ENCODE data around the gene PIAS1. TPM values are rescaled to one million over a fixed set of nuclear protein-coding genes. Genes with fewer than 3 reads are reported as not detected.

Gene PIAS1
- total RNA-seq, 1 experiment from 2014 or later = 25.9 TPM

DNA sequence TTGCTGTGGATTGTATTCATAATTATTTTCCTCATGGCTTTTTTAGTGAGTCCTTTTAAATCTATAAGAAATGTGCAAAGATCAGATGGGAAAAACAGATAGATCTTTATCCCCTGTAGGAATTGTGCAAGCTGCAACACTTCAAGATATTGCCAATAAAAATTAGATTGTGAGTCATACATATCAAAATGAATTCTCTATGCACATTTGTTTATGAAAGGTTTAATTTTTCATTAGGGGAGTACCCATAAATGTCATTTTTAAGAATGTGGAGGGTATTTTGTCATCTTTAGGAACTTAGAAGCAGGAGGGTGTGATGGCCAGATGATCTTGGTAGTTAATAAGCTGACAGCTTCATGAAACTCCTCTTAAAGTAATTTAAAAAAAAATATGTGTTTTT lies 2.9 kb downstream of the PIAS1 start:
- TF ChIP-seq JUND (IDR thresholded peaks at IDR 0.05) (no peak), POLR2A (IDR thresholded peaks at IDR 0.05; ENCODE audit: borderline replicate concordance, extremely low read depth, insufficient read depth, insufficient read length) (no peak), SIN3A (IDR thresholded peaks at IDR 0.05; ENCODE audit: low read depth) (no peak), TCF7L2 (IDR thresholded peaks at IDR 0.05; ENCODE audit: borderline replicate concordance, extremely low read depth, insufficient read depth, insufficient read length) (no peak), ELF1 (IDR thresholded peaks at IDR 0.05; ENCODE audit: borderline replicate concordance, low read depth) (no peak), ZNF274 (IDR thresholded peaks at IDR 0.05; ENCODE audit: low read depth, low read length) (no peak), EGR1 (IDR thresholded peaks at IDR 0.05; ENCODE audit: low read depth) (no peak), FOSL1 (IDR thresholded peaks at IDR 0.05; ENCODE audit: low read depth) (no peak), ZBTB33 (IDR thresholded peaks at IDR 0.05; ENCODE audit: extremely low read depth, insufficient replicate concordance, low read length) (no peak), POLR2AphosphoS5 (IDR thresholded peaks at IDR 0.05; ENCODE audit: low read depth, low read length) (no peak), CBX3 (IDR thresholded peaks at IDR 0.05; ENCODE audit: low read depth) (no peak), MAX (IDR thresholded peaks at IDR 0.05) (no peak), SP1 (IDR thresholded peaks at IDR 0.05; ENCODE audit: low read depth) (no peak), EZH2phosphoT487 (IDR thresholded peaks at IDR 0.05; ENCODE audit: borderline replicate concordance) (no peak), YY1 (IDR thresholded peaks at IDR 0.05; ENCODE audit: extremely low read depth, insufficient replicate concordance, low read depth, low read length) (no peak)
- TF ChIP-seq, protein P1, sequence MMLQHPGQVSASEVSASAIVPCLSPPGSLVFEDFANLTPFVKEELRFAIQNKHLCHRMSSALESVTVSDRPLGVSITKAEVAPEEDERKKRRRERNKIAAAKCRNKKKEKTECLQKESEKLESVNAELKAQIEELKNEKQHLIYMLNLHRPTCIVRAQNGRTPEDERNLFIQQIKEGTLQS (IDR thresholded peaks at IDR 0.05) = no peak
- Histone ChIP-seq H2AFZ (ENCODE audit: low read depth, low read length, poor library complexity, severe bottlenecking) (no peak overlapping the region), H3K36me3 (ENCODE audit: control insufficient read depth in 1 of 2, insufficient read depth in 2 of 2, low read length in 2 of 2) (no peaks in the 10 kb centered on the region), H3K27me3 (ENCODE audit: insufficient read depth, low read length) (no peaks in the 10 kb centered on the region), H3K27ac (ENCODE audit: low read depth, low read length) (no peak overlapping the region), H3K4me3 (replicated peaks in 1 of 2; ENCODE audit: low read depth in 1 of 2, low read length in 2 of 2) (no peak overlapping the region), H3K9me2 (ENCODE audit: insufficient read depth) (no peaks in the 10 kb centered on the region), H3K4me2 (ENCODE audit: low read length) (no peak overlapping the region), H4K20me1 (ENCODE audit: insufficient read depth) (peaks cover 7% of the 10 kb centered on the region; the same call in 1 of the 2 replicates), H3K79me2 (ENCODE audit: insufficient read depth, low read length) (peaks cover 78% of the 10 kb centered on the region), H3K9me3 (ENCODE audit: control insufficient read depth in 1 of 2, insufficient read depth in 1 of 2, low read depth in 1 of 2, low read length in 2 of 2) (no peaks in the 10 kb centered on the region), H3K4me1 (ENCODE audit: control insufficient read depth in 1 of 2, insufficient read depth in 2 of 2, low read length in 2 of 2) (peaks cover 9 to 15% of the 10 kb centered on the region in 2 experiments), H3K9ac (ENCODE audit: low read length) (no peak overlapping the region)
- ChIA-PET CTCF (interaction anchor here (1.0 kb wide), 1 partner anchor 98 kb away, joined by 3 read pairs; no protein-coding TSS in a partner anchor), RAD21 (ENCODE audit: low non-redundant PET in 1 of 2, low total read pairs in 2 of 2, uncharacterized antibody in 2 of 2, unreplicated experiment in 2 of 2) (no interaction called here), POLR2A (no interaction called here)
- DNase-seq (ENCODE audit: low read depth, low spot score) (no peak), ATAC-seq (no peak)
- intact Hi-C loops (cut with micrococcal nuclease) = no loop called here
- no TSS peak for BruUV-seq (replicated peaks)

Measured in HCT116 (cell line).